SU-DHL-6 (cell line): ENCODE results near the gene FAM163A.

ENCODE experiments used
- H2AFZ ChIP-seq: fragments of 200-600 bp; sonication (generic); 2 replicates; pipeline ENCODE4 v1.6.1; 2014; ENCODE audit warnings: low read depth, mild to moderate bottlenecking, moderate library complexity, mixed read lengths, antibody characterized with exemption, low read length; ENCODE audit not compliant: severe bottlenecking
- H3F3A ChIP-seq: fragments of 200-600 bp; shearing (Covaris generic); 2 replicates; pipeline ENCODE4 v1.6.0; 2016; ENCODE audit warnings: antibody characterized with exemption, mild to moderate bottlenecking; ENCODE audit not compliant: insufficient read depth
- H3K27ac ChIP-seq: fragments of 200-600 bp; sonication (generic); 2 replicates; pipeline ENCODE4 v1.5.1; 2016; ENCODE audit warnings: low read depth, mild to moderate bottlenecking, low read length, moderate library complexity, mixed read lengths
- H3K27me3 ChIP-seq: fragments of 200-600 bp; sonication (generic), shearing (Covaris generic); 2 replicates; pipeline ENCODE4 v1.6.0; 2014; ENCODE audit warnings: mild to moderate bottlenecking, low read length
- H3K36me3 ChIP-seq: fragments of 200-600 bp; sonication (generic); 2 replicates; pipeline ENCODE4 v1.6.1; 2014; ENCODE audit warnings: mild to moderate bottlenecking, low read length, mixed read lengths
- H3K4me2 ChIP-seq: fragments of 300-600, 200-600 bp; shearing (Covaris generic), sonication (generic); 2 replicates; pipeline ENCODE4 v1.6.0; 2014; ENCODE audit warnings: low read length, low read depth, mild to moderate bottlenecking; ENCODE audit not compliant: poor library complexity, severe bottlenecking
- H3K4me3 ChIP-seq: fragments of 200-600 bp; sonication (generic); 2 replicates; pipeline ENCODE4 v1.5.1; 2014; ENCODE audit warnings: antibody characterized with exemption, low read length, mild to moderate bottlenecking, mixed read lengths; ENCODE audit not compliant: insufficient read depth, poor library complexity, severe bottlenecking
- H3K79me2 ChIP-seq: fragments of 200-600 bp; sonication (generic); 2 replicates; pipeline ENCODE4 v1.6.1; 2014; ENCODE audit warnings: mild to moderate bottlenecking, low read length, moderate library complexity; ENCODE audit not compliant: insufficient read depth
- H3K9ac ChIP-seq: fragments of 200-600 bp; sonication (generic); 2 replicates; pipeline ENCODE4 v1.7.0; 2014; ENCODE audit warnings: mild to moderate bottlenecking, low read length
- H3K9me2 ChIP-seq: fragments of 200-600 bp; sonication (generic); replicated peaks from 2 replicates; pipeline ENCODE4 v1.6.1; 2014; ENCODE audit warnings: low read length; ENCODE audit not compliant: insufficient read depth
- H3K9me3 ChIP-seq: fragments of 200-600 bp; sonication (generic); 2 replicates; pipeline ENCODE4 v1.6.1; 2014; ENCODE audit warnings: low read length, mixed read lengths; ENCODE audit not compliant: insufficient read depth
- H4K20me1 ChIP-seq: fragments of 200-600 bp; sonication (generic); 2 replicates; pipeline ENCODE4 v1.6.1; 2014; ENCODE audit warnings: low read depth, mild to moderate bottlenecking, antibody characterized with exemption, low read length, moderate library complexity, mixed read lengths
- EZH2phosphoT487 ChIP-seq: fragments of 200-600 bp; sonication (generic), shearing (Covaris generic); conservative IDR thresholded peaks from 2 replicates; pipeline ENCODE4 v1.6.1; 2018; ENCODE audit warnings: mild to moderate bottlenecking, antibody characterized with exemption, low read length, moderate library complexity, mixed read lengths
- TF ChIP-seq, protein P1 (sequence below): fragments of 200-600 bp; sonication (generic); IDR thresholded peaks from one replicate; pipeline ENCODE4 v1.5.1; 2017; ENCODE audit warnings: antibody characterized with exemption, mild to moderate bottlenecking, low read length, moderate library complexity; ENCODE audit not compliant: insufficient read depth, poor library complexity, severe bottlenecking

FAM163A gene

DNA sequence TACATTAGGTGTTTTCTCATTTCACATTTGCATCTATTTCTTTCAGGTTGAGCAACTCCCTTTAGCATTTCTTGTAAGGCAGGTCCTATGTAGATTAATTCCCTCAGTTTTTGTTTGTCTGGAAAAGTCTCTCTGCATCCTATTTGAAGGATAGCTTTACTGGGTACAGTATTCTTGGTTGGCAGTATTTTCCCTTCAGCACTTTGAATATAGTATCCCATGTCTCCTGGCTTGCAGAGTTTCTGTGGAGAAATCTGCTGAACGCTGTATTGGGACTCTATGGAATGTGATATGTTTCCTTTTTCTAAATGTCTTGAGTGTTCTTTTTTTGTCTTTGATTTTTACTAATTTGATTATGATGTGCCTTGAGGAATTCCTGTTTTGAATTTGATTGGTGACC lies 28.9 kb upstream of the FAM163A start:
- Histone ChIP-seq H2AFZ (no peak overlapping the region), H3K4me3 (no peak overlapping the region), H4K20me1 (no peaks in the 10 kb centered on the region), H3K27ac (no peak overlapping the region), H3K9me2 (no peaks in the 10 kb centered on the region; the same call in 1 of the 2 replicates), H3K27me3 (no peaks in the 10 kb centered on the region), H3K36me3 (no peaks in the 10 kb centered on the region), H3K4me2 (no peak overlapping the region), H3K9me3 (peaks cover 22% of the 10 kb centered on the region; the same call in 1 of the 2 replicates), H3F3A (no peaks in the 10 kb centered on the region), H3K79me2 (no peaks in the 10 kb centered on the region), H3K9ac (no peak overlapping the region)
- TF ChIP-seq, protein P1, sequence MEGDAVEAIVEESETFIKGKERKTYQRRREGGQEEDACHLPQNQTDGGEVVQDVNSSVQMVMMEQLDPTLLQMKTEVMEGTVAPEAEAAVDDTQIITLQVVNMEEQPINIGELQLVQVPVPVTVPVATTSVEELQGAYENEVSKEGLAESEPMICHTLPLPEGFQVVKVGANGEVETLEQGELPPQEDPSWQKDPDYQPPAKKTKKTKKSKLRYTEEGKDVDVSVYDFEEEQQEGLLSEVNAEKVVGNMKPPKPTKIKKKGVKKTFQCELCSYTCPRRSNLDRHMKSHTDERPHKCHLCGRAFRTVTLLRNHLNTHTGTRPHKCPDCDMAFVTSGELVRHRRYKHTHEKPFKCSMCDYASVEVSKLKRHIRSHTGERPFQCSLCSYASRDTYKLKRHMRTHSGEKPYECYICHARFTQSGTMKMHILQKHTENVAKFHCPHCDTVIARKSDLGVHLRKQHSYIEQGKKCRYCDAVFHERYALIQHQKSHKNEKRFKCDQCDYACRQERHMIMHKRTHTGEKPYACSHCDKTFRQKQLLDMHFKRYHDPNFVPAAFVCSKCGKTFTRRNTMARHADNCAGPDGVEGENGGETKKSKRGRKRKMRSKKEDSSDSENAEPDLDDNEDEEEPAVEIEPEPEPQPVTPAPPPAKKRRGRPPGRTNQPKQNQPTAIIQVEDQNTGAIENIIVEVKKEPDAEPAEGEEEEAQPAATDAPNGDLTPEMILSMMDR: no peak

DNA sequence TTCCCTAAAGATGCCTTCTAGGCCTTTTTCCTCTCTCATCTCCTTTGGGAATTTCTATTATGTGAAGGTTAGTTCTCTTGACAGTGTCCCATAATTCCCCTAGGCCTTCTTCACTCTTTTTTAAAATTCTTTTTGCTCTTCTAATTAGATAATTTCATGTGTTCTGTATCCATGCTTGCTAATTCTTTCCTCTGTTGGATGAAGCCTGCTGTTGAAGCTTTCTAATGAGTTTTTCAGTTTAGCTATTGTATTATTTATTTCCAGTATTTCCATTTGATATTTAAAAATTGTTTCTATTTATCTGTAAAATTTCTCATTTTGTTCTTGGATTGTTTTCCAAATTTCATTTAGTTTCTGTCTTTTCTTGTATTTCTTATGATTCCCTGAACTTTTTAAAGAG lies 28.5 kb upstream of the FAM163A start:
- Histone ChIP-seq H3K79me2 (no peaks in the 10 kb centered on the region), H3K4me3 (no peak overlapping the region), H3K9ac (no peak overlapping the region), H3K9me3 (peaks cover 22% of the 10 kb centered on the region; the same call in 1 of the 2 replicates), H3F3A (no peaks in the 10 kb centered on the region), H3K36me3 (no peaks in the 10 kb centered on the region), H3K27ac (no peak overlapping the region), H3K4me2 (no peak overlapping the region), H2AFZ (no peak overlapping the region), H3K9me2 (no peaks in the 10 kb centered on the region; the same call in 1 of the 2 replicates), H4K20me1 (no peaks in the 10 kb centered on the region), H3K27me3 (no peaks in the 10 kb centered on the region)
- no peak for TF ChIP-seq EZH2phosphoT487
- TF ChIP-seq, protein P1: no peak

DNA sequence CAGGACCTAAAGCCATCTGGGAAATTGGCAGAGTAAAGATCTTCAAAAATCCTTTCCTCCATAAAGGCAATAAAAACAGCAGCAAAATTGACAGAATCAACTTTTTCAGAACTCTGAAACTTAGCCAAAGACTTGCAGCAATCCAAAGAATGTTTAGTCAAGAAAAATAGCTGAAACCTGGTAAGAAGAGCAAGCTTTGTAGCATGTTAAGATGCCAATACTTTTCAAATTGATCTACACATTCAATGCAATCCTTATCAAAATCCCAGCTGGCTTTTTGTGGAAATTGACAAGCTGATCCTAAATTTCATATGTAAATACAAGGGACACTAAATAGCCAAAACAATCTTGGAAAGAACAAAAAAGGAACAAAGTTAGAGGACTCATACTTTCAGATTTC lies 23.8 kb upstream of the FAM163A start:
- Histone ChIP-seq H3K9ac (no peak overlapping the region), H3F3A (no peaks in the 10 kb centered on the region), H3K4me3 (no peak overlapping the region), H3K4me2 (no peak overlapping the region), H3K9me2 (no peaks in the 10 kb centered on the region; the same call in 1 of the 2 replicates), H3K79me2 (no peaks in the 10 kb centered on the region), H3K36me3 (no peaks in the 10 kb centered on the region), H2AFZ (no peak overlapping the region), H3K27me3 (no peaks in the 10 kb centered on the region), H4K20me1 (no peaks in the 10 kb centered on the region), H3K27ac (no peak overlapping the region), H3K9me3 (peaks cover 22% of the 10 kb centered on the region; the same call in 1 of the 2 replicates)
- TF ChIP-seq EZH2phosphoT487: no peak
- TF ChIP-seq, protein P1: no peak
